ENCODE measurements around the gene FBN3.

FBN3 gene

GRCh38 chr19:8148088-8148409 is 1.3 kb downstream of the FBN3 start:
- DNase-seq: no peak

GRCh38 chr19:8147582-8147978 is 1.8 kb downstream of the FBN3 start:
- no peak for DNase-seq

- no peak for DNase-seq
Measured at GRCh38 chr19:8146877-8147581, 2.4 kb downstream of the FBN3 start.

- DNase-seq: no peak
Measured at GRCh38 chr19:8144273-8144995, 5.0 kb downstream of the FBN3 start.

- DNase-seq: no peak
Measured at GRCh38 chr19:8143041-8143440, 6.4 kb downstream of the FBN3 start.

- DNase-seq: no peak
Measured at GRCh38 chr19:8142513-8142900, 6.9 kb downstream of the FBN3 start.

- DNase-seq: no peak
Measured at GRCh38 chr19:8141726-8142512, 7.5 kb downstream of the FBN3 start.

GRCh38 chr19:8138201-8138600 is 11.2 kb downstream of the FBN3 start:
- no peak for DNase-seq

- DNase-seq: no peak
Measured at GRCh38 chr19:8137425-8137824, 12.0 kb downstream of the FBN3 start.

GRCh38 chr19:8135946-8136618 is 13.3 kb downstream of the FBN3 start:
- no peak for DNase-seq

GRCh38 chr19:8132858-8133458 is 16.4 kb downstream of the FBN3 start:
- DNase-seq: no peak

- DNase-seq: no peak
Measured at GRCh38 chr19:8131517-8131916, 17.9 kb downstream of the FBN3 start.

- no peak for DNase-seq
Measured at GRCh38 chr19:8129061-8129618, 20.3 kb downstream of the FBN3 start.

- no peak for DNase-seq
Measured at GRCh38 chr19:8128551-8128950, 20.8 kb downstream of the FBN3 start.

GRCh38 chr19:8127311-8127710 is 22.1 kb downstream of the FBN3 start:
- no peak for DNase-seq

- DNase-seq: no peak
Measured at GRCh38 chr19:8126511-8126910, 22.9 kb downstream of the FBN3 start.

GRCh38 chr19:8126008-8126407 is 23.4 kb downstream of the FBN3 start:
- DNase-seq: no peak

- DNase-seq: no peak
Measured at GRCh38 chr19:8123683-8124082, 25.7 kb downstream of the FBN3 start.

GRCh38 chr19:8120636-8121480 is 28.5 kb downstream of the FBN3 start:
- DNase-seq: no peak

- no peak for DNase-seq
Measured at GRCh38 chr19:8117991-8118390, 31.4 kb downstream of the FBN3 start.

GRCh38 chr19:8116437-8117293 is 32.7 kb downstream of the FBN3 start:
- DNase-seq: no peak

Data from midbrain (tissue), 1 donor.